Kidney epithelial cell (primary cell): ENCODE results near the gene AVPR2. TPM values are rescaled to one million over a fixed set of nuclear protein-coding genes. Genes with fewer than 3 reads are reported as not detected.

ENCODE experiments used
- DNase-seq: peaks from one replicate; pipeline ENCODE4 v3.0.0-alpha.2; 2010; ENCODE audit warnings: low read depth
- H3K27me3 ChIP-seq: 2 replicates; pipeline ENCODE4 v1.6.0; 2011; ENCODE audit warnings: low read length; ENCODE audit not compliant: control insufficient read depth, insufficient read depth
- H3K36me3 ChIP-seq: 2 replicates; pipeline ENCODE4 v1.5.1; 2011; ENCODE audit warnings: low read length; ENCODE audit not compliant: control insufficient read depth, insufficient read depth
- H3K4me3 ChIP-seq: 2 replicates; pipeline ENCODE4 v1.5.1; 2011; ENCODE audit warnings: low read depth, mild to moderate bottlenecking, control low read depth, low read length
- total RNA-seq: library from RNA; depleted of rRNA; stranded (reverse); fragments of >200 nt; gene quantifications from 2 replicates; pipeline ENCODE4 v1.2.3, GENCODE V29; 2015
- TF ChIP-seq, protein P1 (sequence below): IDR thresholded peaks from 2 replicates; pipeline ENCODE4 v1.5.1; 2011; ENCODE audit warnings: mild to moderate bottlenecking, moderate library complexity, low read length, control low read depth, inconsistent platforms; ENCODE audit not compliant: insufficient read depth, poor library complexity, severe bottlenecking

Gene AVPR2
- total RNA-seq, 1 donor from 2014 or later: 0.08 TPM

- H3K27me3 ChIP-seq: no peaks in the 10 kb centered on the region
- peaks cover 1% of the 10 kb centered on the region for H3K36me3 ChIP-seq
- DNase-seq: no peak
- no peak overlapping the region for H3K4me3 ChIP-seq
- TF ChIP-seq, protein P1, sequence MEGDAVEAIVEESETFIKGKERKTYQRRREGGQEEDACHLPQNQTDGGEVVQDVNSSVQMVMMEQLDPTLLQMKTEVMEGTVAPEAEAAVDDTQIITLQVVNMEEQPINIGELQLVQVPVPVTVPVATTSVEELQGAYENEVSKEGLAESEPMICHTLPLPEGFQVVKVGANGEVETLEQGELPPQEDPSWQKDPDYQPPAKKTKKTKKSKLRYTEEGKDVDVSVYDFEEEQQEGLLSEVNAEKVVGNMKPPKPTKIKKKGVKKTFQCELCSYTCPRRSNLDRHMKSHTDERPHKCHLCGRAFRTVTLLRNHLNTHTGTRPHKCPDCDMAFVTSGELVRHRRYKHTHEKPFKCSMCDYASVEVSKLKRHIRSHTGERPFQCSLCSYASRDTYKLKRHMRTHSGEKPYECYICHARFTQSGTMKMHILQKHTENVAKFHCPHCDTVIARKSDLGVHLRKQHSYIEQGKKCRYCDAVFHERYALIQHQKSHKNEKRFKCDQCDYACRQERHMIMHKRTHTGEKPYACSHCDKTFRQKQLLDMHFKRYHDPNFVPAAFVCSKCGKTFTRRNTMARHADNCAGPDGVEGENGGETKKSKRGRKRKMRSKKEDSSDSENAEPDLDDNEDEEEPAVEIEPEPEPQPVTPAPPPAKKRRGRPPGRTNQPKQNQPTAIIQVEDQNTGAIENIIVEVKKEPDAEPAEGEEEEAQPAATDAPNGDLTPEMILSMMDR: no peak
Observed at GRCh38 chrX:153869473-153870287, 34.8 kb upstream of the AVPR2 start.

- TF ChIP-seq, protein P1: no peak
- Histone ChIP-seq H3K27me3 (no peaks in the 10 kb centered on the region), H3K36me3 (peaks cover 1% of the 10 kb centered on the region), H3K4me3 (no peak overlapping the region)
- no peak for DNase-seq
Observed at GRCh38 chrX:153870288-153870690, 34.2 kb upstream of the AVPR2 start.

- TF ChIP-seq, protein P1: no peak
- DNase-seq: no peak
- Histone ChIP-seq H3K4me3 (no peak overlapping the region), H3K36me3 (peaks cover 1% of the 10 kb centered on the region), H3K27me3 (no peaks in the 10 kb centered on the region)
Observed at GRCh38 chrX:153870791-153871360, 33.6 kb upstream of the AVPR2 start.

GRCh38 chrX:153871451-153871850 is 33.0 kb upstream of the AVPR2 start:
- Histone ChIP-seq H3K27me3 (no peaks in the 10 kb centered on the region), H3K4me3 (no peak overlapping the region), H3K36me3 (peaks cover 1% of the 10 kb centered on the region)
- no peak for DNase-seq
- TF ChIP-seq, protein P1: no peak

DNA sequence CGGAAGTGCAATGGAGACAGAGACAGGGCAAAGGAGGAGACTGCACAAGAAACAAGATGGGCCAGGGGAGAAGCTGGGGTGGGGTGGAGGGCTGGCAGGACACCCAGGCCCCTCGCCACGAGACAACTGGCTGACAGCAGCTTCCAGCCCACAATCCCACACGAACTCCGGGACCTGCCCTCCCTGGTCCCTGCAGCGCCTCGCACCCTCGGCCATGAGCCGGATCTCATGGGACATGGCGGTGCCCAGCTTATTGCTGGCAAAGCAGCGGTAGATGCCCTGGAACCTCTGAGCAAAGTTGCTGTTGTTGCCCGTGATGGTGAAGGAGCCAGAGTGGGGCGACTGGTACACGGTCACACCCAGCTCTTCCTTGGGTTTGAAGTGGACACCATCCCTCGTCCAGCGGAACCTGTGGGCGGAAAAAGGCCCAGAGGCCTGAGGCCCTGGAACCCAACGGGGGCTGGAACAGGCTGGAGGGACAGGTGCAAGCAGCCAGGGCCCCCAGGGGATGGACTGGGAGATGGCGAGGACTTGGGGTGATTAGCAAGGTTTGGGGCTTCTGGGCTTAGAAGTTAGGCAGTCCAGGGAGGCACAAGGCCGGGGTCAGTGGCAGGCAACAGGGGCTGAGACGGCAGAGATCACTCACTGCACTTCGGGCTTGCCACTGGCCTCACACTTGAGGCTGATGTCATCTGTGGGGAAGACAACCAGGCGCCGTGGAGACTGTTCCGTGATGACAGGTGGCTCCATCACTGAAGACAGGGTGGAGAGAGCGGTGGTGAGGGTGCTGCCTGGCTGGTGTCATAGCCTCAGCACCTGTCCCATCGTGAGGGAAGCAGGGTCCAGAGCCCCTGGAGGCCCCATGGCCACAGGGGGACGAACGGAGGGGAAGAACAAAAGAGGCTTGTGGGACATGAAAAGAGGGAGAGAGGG is 32.3 kb upstream of the AVPR2 start:
- Histone ChIP-seq H3K27me3 (no peaks in the 10 kb centered on the region), H3K4me3 (no peak overlapping the region), H3K36me3 (peaks cover 1% of the 10 kb centered on the region)
- DNase-seq: no peak
- TF ChIP-seq, protein P1: no peak
